Neural progenitor cell (in vitro differentiated cells): Measurements from ENCODE around the gene CXCL12. TPM values are rescaled to one million over a fixed set of nuclear protein-coding genes. Genes with fewer than 3 reads are reported as not detected.

Source experiments
- DNase-seq: peaks from one replicate; pipeline ENCODE4 v3.0.0-alpha.2; 2016; ENCODE audit warnings: low spot score
- H2AFZ ChIP-seq: fragments of 200-600 bp; sonication (generic); replicated peaks from 2 replicates; pipeline ENCODE4 v1.6.1; 2016; ENCODE audit warnings: antibody characterized with exemption
- H3F3A ChIP-seq: fragments of 200-600 bp; sonication (generic); 2 replicates; pipeline ENCODE4 v1.6.1; 2016; ENCODE audit warnings: antibody characterized with exemption, low read depth
- H3K27ac ChIP-seq: fragments of 200-600 bp; sonication (generic); 2 replicates; pipeline ENCODE4 v1.5.1; 2016; ENCODE audit warnings: mild to moderate bottlenecking
- H3K27me3 ChIP-seq: fragments of 200-600 bp; sonication (generic); 2 replicates; pipeline ENCODE4 v1.6.1; 2016; ENCODE audit warnings: mild to moderate bottlenecking, moderate library complexity
- H3K36me3 ChIP-seq: fragments of 200-600 bp; sonication (generic); 2 replicates; pipeline ENCODE4 v1.5.1; 2016
- H3K4me1 ChIP-seq: fragments of 200-600 bp; sonication (generic); 2 replicates; pipeline ENCODE4 v1.6.1; 2016; ENCODE audit warnings: mixed run types
- H3K4me2 ChIP-seq: fragments of 200-600 bp; sonication (generic); 2 replicates; pipeline ENCODE4 v1.6.1; 2016
- H3K4me3 ChIP-seq: fragments of 200-600 bp; sonication (generic); 2 replicates; pipeline ENCODE4 v1.5.1; 2016
- H3K79me2 ChIP-seq: fragments of 200-600 bp; sonication (generic); 2 replicates; pipeline ENCODE4 v1.6.1; 2016; ENCODE audit warnings: low read depth
- H3K9ac ChIP-seq: fragments of 200-600 bp; sonication (generic); 2 replicates; pipeline ENCODE4 v1.6.1; 2016
- H3K9me3 ChIP-seq: fragments of 200-600 bp; sonication (generic); 2 replicates; pipeline ENCODE4 v1.5.1; 2016; ENCODE audit warnings: low read depth
- H4K20me1 ChIP-seq: fragments of 200-600 bp; sonication (generic); 2 replicates; pipeline ENCODE4 v1.6.1; 2016; ENCODE audit warnings: low read depth
- H3K27ac Mint-ChIP-seq: 3 replicates; pipeline ENCODE4 v1.8.0; 2021; ENCODE audit warnings: mixed read lengths
- H3K27me3 Mint-ChIP-seq: 2 replicates; pipeline ENCODE4 v1.8.0; 2022; ENCODE audit warnings: low read depth, mild to moderate bottlenecking, inconsistent platforms, moderate library complexity, mixed read lengths; ENCODE audit not compliant: insufficient read depth
- H3K36me3 Mint-ChIP-seq: 3 replicates; pipeline ENCODE4 v1.8.0; 2021; ENCODE audit warnings: mixed read lengths
- H3K4me1 Mint-ChIP-seq: 3 replicates; pipeline ENCODE4 v1.8.0; 2021; ENCODE audit warnings: mixed read lengths
- H3K4me3 Mint-ChIP-seq: 3 replicates; pipeline ENCODE4 v1.8.0; 2021; ENCODE audit warnings: mild to moderate bottlenecking, moderate library complexity, mixed read lengths
- H3K9me3 Mint-ChIP-seq: 3 replicates; pipeline ENCODE4 v1.8.0; 2020; ENCODE audit warnings: mixed read lengths
- EZH2 ChIP-seq: fragments of 200-600 bp; sonication (generic); IDR thresholded peaks from 2 replicates; pipeline ENCODE4 v1.6.1; 2017; ENCODE audit warnings: antibody characterized with exemption, mild to moderate bottlenecking, moderate library complexity
- EZH2phosphoT487 ChIP-seq: fragments of 200-600 bp; sonication (generic); IDR thresholded peaks from 2 replicates; pipeline ENCODE4 v1.6.1; 2017; ENCODE audit warnings: antibody characterized with exemption
- total RNA-seq: library from RNA; depleted of rRNA; stranded (reverse); fragments of >200 nt; gene quantifications from 2 replicates; pipeline ENCODE4 v1.2.3, GENCODE V29; 2015; ENCODE audit warnings: low replicate concordance
- TF ChIP-seq, protein P1 (sequence below): fragments of 200-600 bp; sonication (generic); IDR thresholded peaks from 2 replicates; pipeline ENCODE4 v1.5.1; 2017; ENCODE audit warnings: antibody characterized with exemption, mild to moderate bottlenecking

CXCL12 gene
- total RNA-seq, 1 donor from 2014 or later, result 0.09 TPM

DNA sequence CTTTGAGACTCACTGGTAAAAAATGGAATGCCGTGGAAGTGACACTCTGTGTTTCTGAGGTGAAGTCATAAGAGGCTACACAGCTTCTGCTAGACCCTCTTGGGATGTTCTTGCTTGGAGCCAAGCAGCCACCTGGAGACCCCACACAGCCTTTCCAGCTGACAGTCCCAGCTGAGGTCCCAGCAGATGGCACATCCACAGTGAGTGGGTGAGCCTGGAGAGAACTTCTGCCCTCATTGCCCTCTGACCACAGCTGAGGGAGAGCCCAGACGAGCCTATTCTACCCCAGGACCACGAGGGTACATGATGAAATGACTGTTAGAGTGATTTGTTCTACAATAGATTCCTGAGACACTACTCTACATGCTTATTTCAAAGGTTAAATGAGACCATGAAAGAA lies 44.3 kb downstream of the CXCL12 start:
- no peak for DNase-seq
- H3K27ac Mint-ChIP-seq, result no peak overlapping the region
- TF ChIP-seq EZH2 (no peak), EZH2phosphoT487 (no peak)
- TF ChIP-seq, protein P1, sequence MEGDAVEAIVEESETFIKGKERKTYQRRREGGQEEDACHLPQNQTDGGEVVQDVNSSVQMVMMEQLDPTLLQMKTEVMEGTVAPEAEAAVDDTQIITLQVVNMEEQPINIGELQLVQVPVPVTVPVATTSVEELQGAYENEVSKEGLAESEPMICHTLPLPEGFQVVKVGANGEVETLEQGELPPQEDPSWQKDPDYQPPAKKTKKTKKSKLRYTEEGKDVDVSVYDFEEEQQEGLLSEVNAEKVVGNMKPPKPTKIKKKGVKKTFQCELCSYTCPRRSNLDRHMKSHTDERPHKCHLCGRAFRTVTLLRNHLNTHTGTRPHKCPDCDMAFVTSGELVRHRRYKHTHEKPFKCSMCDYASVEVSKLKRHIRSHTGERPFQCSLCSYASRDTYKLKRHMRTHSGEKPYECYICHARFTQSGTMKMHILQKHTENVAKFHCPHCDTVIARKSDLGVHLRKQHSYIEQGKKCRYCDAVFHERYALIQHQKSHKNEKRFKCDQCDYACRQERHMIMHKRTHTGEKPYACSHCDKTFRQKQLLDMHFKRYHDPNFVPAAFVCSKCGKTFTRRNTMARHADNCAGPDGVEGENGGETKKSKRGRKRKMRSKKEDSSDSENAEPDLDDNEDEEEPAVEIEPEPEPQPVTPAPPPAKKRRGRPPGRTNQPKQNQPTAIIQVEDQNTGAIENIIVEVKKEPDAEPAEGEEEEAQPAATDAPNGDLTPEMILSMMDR, result no peak

DNA sequence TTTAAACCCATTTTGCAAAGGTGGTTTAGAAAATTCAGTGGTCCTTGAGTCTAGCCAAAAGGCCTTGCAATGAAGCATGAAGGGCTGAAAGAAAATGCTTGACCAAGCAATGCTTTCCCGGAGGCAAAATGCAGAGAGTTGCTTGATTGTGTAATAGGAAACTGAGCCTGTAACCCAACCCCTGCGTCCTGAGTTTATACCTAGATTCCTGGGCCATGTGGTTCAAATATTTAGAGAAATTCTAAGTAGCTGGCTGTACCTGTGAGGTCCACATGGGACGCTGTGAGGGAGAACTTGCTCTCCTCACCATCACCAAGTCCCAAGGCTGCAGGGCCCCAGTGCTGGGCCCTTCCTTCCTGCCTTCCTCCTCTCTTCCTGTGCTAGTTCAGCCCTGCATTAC lies 45.7 kb downstream of the CXCL12 start:
- Mint-ChIP-seq H3K36me3 (no peaks in the 10 kb centered on the region), H3K9me3 (no peaks in the 10 kb centered on the region), H3K4me3 (no peak overlapping the region), H3K4me1 (peaks cover 6% of the 10 kb centered on the region), H3K27me3 (peaks cover 6% of the 10 kb centered on the region), H3K27ac (no peak overlapping the region)
- Histone ChIP-seq H3K79me2 (no peaks in the 10 kb centered on the region), H2AFZ (no peak overlapping the region), H4K20me1 (no peaks in the 10 kb centered on the region), H3K4me2 (no peak overlapping the region), H3K9ac (no peak overlapping the region), H3K4me3 (no peak overlapping the region), H3F3A (no peaks in the 10 kb centered on the region), H3K36me3 (no peaks in the 10 kb centered on the region), H3K4me1 (peaks cover 7% of the 10 kb centered on the region), H3K9me3 (no peaks in the 10 kb centered on the region), H3K27me3 (no peaks in the 10 kb centered on the region), H3K27ac (no peak overlapping the region)
- DNase-seq, result no peak
- TF ChIP-seq EZH2 (no peak), EZH2phosphoT487 (no peak)
- TF ChIP-seq, protein P1, result no peak

More for the DNA sequence above, 44.3 kb downstream of the CXCL12 start:
- Histone ChIP-seq H3F3A (no peaks in the 10 kb centered on the region), H3K4me3 (no peak overlapping the region), H3K4me1 (no peaks in the 10 kb centered on the region), H3K9me3 (no peaks in the 10 kb centered on the region), H4K20me1 (no peaks in the 10 kb centered on the region), H3K4me2 (no peak overlapping the region), H3K79me2 (no peaks in the 10 kb centered on the region), H2AFZ (no peak overlapping the region), H3K27ac (no peak overlapping the region), H3K36me3 (no peaks in the 10 kb centered on the region), H3K9ac (no peak overlapping the region), H3K27me3 (no peaks in the 10 kb centered on the region)
- Mint-ChIP-seq H3K36me3 (no peaks in the 10 kb centered on the region), H3K4me1 (no peaks in the 10 kb centered on the region), H3K4me3 (no peak overlapping the region), H3K9me3 (no peaks in the 10 kb centered on the region), H3K27me3 (peaks cover 6% of the 10 kb centered on the region)

DNA sequence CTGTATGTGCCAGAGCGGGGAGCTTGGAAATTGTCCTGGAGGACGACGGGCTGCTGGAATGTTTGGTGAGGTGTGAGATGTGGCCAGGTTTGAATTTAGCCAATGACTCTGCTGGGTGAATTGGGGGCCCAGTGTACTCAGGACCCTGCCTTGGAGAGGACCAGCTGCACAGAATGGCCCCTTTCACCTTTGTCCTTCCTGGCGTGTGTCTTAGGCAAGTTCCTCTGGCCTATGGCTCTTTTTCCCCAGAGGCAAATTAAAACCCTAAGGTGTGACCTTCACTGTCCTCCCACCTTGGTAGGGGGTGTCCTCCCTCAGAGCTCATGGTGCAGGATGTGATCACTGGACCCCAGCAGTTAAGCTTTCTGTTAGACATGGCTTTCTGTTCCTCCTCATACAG lies 47.8 kb downstream of the CXCL12 start:
- Histone ChIP-seq H3K79me2 (no peaks in the 10 kb centered on the region), H2AFZ (no peak overlapping the region), H3K4me2 (no peak overlapping the region), H3K4me3 (no peak overlapping the region), H3K27me3 (no peaks in the 10 kb centered on the region), H3K4me1 (peaks cover 9% of the 10 kb centered on the region), H3K27ac (no peak overlapping the region), H3K9me3 (no peaks in the 10 kb centered on the region), H3F3A (no peaks in the 10 kb centered on the region), H3K9ac (no peak overlapping the region), H3K36me3 (no peaks in the 10 kb centered on the region), H4K20me1 (no peaks in the 10 kb centered on the region)
- no peaks in the 10 kb centered on the region for H3K36me3 Mint-ChIP-seq
- no peak overlapping the region for H3K27ac Mint-ChIP-seq
- peaks cover 3% of the 10 kb centered on the region for H3K27me3 Mint-ChIP-seq
- H3K4me3 Mint-ChIP-seq, result no peak overlapping the region
- no peak for DNase-seq
- TF ChIP-seq EZH2, result no peak
- TF ChIP-seq, protein P1, result no peak
- no peak for TF ChIP-seq EZH2phosphoT487
- H3K9me3 Mint-ChIP-seq, result no peaks in the 10 kb centered on the region
- peaks cover 11% of the 10 kb centered on the region for H3K4me1 Mint-ChIP-seq
